ENCODE data around the gene RPN2. TPM values are rescaled to one million over a fixed set of nuclear protein-coding genes. Genes with fewer than 3 reads are reported as not detected.

Gene RPN2
- total and polyA plus RNA-seq, 10 of the 15 experiments (the other 5 are each of a cell fraction or from before 2014, with no cell fraction given), result 148 to 365 (median 228) TPM

DNA sequence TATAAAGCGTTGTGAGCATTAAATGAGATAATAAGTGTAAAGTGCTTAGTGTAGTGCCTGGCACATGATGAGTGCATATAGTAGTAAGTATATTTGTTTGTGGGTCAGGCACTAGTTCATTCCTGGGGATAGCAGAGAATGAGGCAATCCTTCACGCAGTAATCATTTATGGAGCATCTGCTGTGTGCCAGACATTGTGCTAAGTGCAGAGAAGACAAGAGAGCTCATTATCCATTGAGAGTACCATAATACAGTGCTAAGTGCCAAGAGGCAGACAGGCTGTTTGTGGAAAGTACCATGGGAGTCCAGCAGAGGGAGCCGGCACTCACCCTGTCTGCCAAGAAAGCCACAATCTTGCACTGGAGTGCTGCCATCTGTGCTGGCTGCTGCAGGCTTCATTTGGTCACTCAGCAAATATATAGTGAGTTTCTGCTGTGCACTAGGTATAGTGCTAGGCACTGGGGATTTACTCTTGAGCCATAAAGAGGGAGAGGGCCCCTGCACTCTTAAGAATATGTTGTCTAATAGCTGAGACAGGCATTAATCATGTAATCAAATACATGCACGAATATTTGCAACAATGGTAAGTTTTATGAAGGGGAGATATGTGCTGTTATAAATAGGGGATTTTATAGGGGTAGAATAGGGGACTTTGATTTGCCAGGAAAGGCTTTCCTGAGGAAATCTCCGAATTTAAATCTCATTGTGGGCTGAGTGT lies 13.2 kb downstream of the RPN2 start (continued):
- TF ChIP-seq, protein P1, sequence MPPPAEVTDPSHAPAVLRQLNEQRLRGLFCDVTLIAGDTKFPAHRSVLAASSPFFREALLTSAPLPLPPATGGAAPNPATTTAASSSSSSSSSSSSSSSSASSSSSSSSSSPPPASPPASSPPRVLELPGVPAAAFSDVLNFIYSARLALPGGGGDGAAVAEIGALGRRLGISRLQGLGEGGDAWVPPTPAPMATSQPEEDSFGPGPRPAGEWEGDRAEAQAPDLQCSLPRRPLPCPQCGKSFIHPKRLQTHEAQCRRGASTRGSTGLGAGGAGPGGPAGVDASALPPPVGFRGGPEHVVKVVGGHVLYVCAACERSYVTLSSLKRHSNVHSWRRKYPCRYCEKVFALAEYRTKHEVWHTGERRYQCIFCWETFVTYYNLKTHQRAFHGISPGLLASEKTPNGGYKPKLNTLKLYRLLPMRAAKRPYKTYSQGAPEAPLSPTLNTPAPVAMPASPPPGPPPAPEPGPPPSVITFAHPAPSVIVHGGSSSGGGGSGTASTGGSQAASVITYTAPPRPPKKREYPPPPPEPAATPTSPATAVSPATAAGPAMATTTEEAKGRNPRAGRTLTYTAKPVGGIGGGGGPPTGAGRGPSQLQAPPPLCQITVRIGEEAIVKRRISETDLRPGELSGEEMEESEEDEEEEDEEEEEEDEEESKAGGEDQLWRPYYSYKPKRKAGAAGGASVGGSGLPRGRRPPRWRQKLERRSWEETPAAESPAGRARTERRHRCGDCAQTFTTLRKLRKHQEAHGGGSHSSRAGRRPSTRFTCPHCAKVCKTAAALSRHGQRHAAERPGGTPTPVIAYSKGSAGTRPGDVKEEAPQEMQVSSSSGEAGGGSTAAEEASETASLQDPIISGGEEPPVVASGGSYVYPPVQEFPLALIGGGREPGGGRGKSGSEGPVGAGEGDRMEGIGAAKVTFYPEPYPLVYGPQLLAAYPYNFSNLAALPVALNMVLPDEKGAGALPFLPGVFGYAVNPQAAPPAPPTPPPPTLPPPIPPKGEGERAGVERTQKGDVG (CRISPR knock-in tag; IDR thresholded peaks at IDR 0.05), result no peak
- TF ChIP-seq JUNB (IDR thresholded peaks at IDR 0.05), result no peak
- no peak for TF ChIP-seq BRCA1 (IDR thresholded peaks at IDR 0.05; ENCODE audit: low read depth, low read length)
- TF ChIP-seq, protein P2, sequence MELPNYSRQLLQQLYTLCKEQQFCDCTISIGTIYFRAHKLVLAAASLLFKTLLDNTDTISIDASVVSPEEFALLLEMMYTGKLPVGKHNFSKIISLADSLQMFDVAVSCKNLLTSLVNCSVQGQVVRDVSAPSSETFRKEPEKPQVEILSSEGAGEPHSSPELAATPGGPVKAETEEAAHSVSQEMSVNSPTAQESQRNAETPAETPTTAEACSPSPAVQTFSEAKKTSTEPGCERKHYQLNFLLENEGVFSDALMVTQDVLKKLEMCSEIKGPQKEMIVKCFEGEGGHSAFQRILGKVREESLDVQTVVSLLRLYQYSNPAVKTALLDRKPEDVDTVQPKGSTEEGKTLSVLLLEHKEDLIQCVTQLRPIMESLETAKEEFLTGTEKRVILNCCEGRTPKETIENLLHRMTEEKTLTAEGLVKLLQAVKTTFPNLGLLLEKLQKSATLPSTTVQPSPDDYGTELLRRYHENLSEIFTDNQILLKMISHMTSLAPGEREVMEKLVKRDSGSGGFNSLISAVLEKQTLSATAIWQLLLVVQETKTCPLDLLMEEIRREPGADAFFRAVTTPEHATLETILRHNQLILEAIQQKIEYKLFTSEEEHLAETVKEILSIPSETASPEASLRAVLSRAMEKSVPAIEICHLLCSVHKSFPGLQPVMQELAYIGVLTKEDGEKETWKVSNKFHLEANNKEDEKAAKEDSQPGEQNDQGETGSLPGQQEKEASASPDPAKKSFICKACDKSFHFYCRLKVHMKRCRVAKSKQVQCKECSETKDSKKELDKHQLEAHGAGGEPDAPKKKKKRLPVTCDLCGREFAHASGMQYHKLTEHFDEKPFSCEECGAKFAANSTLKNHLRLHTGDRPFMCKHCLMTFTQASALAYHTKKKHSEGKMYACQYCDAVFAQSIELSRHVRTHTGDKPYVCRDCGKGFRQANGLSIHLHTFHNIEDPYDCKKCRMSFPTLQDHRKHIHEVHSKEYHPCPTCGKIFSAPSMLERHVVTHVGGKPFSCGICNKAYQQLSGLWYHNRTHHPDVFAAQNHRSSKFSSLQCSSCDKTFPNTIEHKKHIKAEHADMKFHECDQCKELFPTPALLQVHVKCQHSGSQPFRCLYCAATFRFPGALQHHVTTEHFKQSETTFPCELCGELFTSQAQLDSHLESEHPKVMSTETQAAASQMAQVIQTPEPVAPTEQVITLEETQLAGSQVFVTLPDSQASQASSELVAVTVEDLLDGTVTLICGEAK (IDR thresholded peaks at IDR 0.05; ENCODE audit: borderline replicate concordance), result no peak
- TF ChIP-seq RUNX3 (IDR thresholded peaks at IDR 0.05; ENCODE audit: low read length), result peak; percentile 60
- TF ChIP-seq STAT3 (IDR thresholded peaks at IDR 0.05; ENCODE audit: low read depth, low read length), result no peak
- TF ChIP-seq SMARCA5 (IDR thresholded peaks at IDR 0.05), result no peak
- TF ChIP-seq, protein P3, sequence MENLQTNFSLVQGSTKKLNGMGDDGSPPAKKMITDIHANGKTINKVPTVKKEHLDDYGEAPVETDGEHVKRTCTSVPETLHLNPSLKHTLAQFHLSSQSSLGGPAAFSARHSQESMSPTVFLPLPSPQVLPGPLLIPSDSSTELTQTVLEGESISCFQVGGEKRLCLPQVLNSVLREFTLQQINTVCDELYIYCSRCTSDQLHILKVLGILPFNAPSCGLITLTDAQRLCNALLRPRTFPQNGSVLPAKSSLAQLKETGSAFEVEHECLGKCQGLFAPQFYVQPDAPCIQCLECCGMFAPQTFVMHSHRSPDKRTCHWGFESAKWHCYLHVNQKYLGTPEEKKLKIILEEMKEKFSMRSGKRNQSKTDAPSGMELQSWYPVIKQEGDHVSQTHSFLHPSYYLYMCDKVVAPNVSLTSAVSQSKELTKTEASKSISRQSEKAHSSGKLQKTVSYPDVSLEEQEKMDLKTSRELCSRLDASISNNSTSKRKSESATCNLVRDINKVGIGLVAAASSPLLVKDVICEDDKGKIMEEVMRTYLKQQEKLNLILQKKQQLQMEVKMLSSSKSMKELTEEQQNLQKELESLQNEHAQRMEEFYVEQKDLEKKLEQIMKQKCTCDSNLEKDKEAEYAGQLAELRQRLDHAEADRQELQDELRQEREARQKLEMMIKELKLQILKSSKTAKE (IDR thresholded peaks at IDR 0.05; ENCODE audit: low read depth, poor library complexity, severe bottlenecking), result no peak
- no peak for TF ChIP-seq ESRRA (IDR thresholded peaks at IDR 0.05; ENCODE audit: low read length)
- no peak for TF ChIP-seq HDGF (IDR thresholded peaks at IDR 0.05)
- peak; percentile 17; the same call in 1 of the 2 replicates for TF ChIP-seq RAD21 (IDR thresholded peaks at IDR 0.05; ENCODE audit: insufficient read depth, low read depth, low read length)
- no peak for TF ChIP-seq KDM1A (IDR thresholded peaks at IDR 0.05; ENCODE audit: borderline replicate concordance)
- TF ChIP-seq PAX5 (IDR thresholded peaks at IDR 0.05; ENCODE audit: borderline replicate concordance, low read depth, low read length), result no peak
- no peak for TF ChIP-seq BHLHE40 (IDR thresholded peaks at IDR 0.05; ENCODE audit: borderline replicate concordance in 1 of 2, low read depth in 2 of 2, low read length in 1 of 2)
- no peak for TF ChIP-seq NFIC (IDR thresholded peaks at IDR 0.05; ENCODE audit: low read depth, low read length)
- TF ChIP-seq, protein P4, sequence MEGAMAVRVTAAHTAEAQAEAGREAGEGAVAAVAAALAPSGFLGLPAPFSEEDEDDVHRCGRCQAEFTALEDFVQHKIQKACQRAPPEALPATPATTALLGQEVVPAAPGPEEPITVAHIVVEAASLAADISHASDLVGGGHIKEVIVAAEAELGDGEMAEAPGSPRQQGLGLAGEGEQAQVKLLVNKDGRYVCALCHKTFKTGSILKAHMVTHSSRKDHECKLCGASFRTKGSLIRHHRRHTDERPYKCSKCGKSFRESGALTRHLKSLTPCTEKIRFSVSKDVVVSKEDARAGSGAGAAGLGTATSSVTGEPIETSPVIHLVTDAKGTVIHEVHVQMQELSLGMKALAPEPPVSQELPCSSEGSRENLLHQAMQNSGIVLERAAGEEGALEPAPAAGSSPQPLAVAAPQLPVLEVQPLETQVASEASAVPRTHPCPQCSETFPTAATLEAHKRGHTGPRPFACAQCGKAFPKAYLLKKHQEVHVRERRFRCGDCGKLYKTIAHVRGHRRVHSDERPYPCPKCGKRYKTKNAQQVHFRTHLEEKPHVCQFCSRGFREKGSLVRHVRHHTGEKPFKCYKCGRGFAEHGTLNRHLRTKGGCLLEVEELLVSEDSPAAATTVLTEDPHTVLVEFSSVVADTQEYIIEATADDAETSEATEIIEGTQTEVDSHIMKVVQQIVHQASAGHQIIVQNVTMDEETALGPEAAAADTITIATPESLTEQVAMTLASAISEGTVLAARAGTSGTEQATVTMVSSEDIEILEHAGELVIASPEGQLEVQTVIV (IDR thresholded peaks at IDR 0.05; ENCODE audit: borderline replicate concordance, partially characterized antibody), result no peak
